Muscle layer of colon (tissue), 2 donors: Measurements from ENCODE around the gene RCOR1.
"Not testable (repeated sequence)": the region's sequence is repeated elsewhere in the genome, so short reads cannot be mapped to it uniquely, and the experiment has no call there.

Experiments used
- H3K27ac ChIP-seq: one replicate; pipeline ENCODE4 v1.7.0; 2013; ENCODE audit warnings: low read depth, mild to moderate bottlenecking, low read length, moderate library complexity
- H3K27me3 ChIP-seq, 2 donors: one replicate each; pipeline ENCODE4 v1.7.0; 2013; ENCODE audit warnings: low read length in 2 of 2, mild to moderate bottlenecking in 2 of 2; ENCODE audit not compliant: insufficient read depth in 2 of 2, control insufficient read depth in 1 of 2
- H3K36me3 ChIP-seq: one replicate; pipeline ENCODE4 v1.7.0; 2013; ENCODE audit warnings: mild to moderate bottlenecking, low read length; ENCODE audit not compliant: insufficient read depth
- H3K4me1 ChIP-seq: one replicate; pipeline ENCODE4 v1.7.0; 2013; ENCODE audit warnings: mild to moderate bottlenecking, low read length; ENCODE audit not compliant: insufficient read depth
- H3K4me3 ChIP-seq, 2 donors: one replicate each; pipeline ENCODE4 v1.7.0; 2013; ENCODE audit warnings: low read length in 2 of 2, low read depth in 1 of 2, mild to moderate bottlenecking in 1 of 2, moderate library complexity in 1 of 2
- H3K9ac ChIP-seq: one replicate; pipeline ENCODE4 v1.7.0; 2013; ENCODE audit warnings: low read length
- H3K9me3 ChIP-seq: one replicate; pipeline ENCODE4 v1.7.0; 2013; ENCODE audit warnings: mild to moderate bottlenecking, low read length
- donor health status: abdominal sarcoma.
- donor health status: Adenocarcinoma of cecum.

The RCOR1 gene

DNA sequence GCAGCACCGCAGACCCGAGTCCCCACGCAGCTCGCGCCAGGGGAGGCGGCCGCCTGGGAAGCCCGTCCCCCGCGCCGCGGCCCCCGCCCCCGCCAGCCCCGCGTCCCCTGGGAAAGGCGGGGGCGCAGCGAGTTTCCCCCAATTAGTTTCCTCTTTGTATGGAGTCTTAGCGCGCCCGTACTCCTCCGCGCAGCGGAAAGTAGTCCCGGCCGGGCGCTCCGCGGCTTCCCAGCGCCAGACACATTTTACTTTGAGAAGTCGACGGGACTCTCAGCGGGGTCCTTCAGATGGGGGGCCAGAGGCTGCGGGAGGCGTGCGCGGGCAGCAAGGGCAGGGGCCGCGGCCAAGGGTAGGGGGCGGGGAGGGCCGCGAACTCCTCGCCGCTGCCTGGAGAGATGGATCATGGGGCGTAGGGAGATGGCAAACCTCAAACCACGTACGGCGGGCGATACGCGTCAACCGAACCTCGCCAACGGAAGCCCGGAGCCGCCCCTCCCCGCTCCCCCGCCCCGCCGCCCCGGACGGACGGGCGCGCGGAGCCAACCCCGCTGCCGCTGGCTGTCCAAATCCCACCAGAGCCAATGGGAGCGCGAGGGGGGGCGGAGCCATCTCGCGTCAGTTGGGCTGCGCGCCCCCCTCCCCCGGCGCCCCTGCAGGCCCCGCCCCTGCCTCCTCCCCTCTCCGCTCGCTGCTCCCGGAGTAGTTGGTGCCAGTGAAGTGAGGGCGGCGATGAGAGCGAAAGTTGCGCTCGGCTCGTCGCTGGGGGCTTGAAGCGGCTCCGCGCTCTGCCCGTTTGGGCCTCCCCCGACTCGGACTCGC is at the start of gene RCOR1:
Gene RCOR1 (plus strand): TSS at position 706 of the 819 bp plus-strand sequence. CDS start 238 bp downstream, outside the sequence.
- H3K4me3 ChIP-seq: peak within 1 kb of the TSS; percentile 65 to 88
- H3K36me3 ChIP-seq: no peaks in the 10 kb centered on the region
- H3K9ac ChIP-seq: peak within 1 kb of the TSS; percentile 57
- no peaks in the 10 kb centered on the region for H3K9me3 ChIP-seq
- peak within 1 kb of the TSS; percentile 99 for H3K27ac ChIP-seq
- H3K27me3 ChIP-seq: no peaks in the 10 kb centered on the region
- peaks cover 25% of the 10 kb centered on the region for H3K4me1 ChIP-seq

DNA sequence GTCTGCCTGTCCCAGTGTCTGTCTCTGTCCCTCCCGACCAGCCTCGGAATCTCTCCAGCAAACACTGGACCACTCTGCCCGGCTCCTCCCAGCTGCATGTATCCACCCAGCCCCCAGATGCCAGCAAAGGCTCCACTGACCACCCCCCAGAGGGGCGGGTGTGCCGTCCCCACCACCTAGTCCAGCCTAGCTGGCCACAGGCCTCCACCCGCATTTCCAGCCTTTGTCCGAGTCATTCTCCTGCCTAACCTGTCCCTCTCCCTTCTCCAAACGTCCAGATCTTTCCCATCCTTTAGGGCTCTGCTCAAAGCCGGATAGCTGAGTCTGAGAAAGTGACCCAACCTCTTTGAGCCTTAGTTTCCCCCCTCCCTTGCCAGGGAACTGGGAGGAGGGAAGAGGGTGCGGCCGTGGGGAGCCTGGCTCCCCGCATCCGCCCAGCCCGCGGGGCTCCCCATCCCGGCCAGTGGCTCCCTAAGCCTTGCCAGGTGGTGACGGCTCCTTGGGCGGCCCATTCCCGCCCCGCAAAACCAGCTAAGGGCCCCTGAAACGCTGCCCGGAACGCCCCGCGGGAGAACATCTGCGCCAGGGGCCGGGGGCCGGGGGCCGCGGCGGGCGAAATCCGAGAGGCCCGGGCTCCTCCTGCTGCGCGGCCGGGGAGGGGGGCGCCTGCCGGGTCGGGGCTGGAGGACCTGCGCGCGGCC is 48.3 kb upstream of the RCOR1 start:
- peaks cover 4 to 35% of the 10 kb centered on the region in 2 donors for H3K27me3 ChIP-seq
- H3K9ac ChIP-seq: no peak overlapping the region
- H3K36me3 ChIP-seq: no peaks in the 10 kb centered on the region
- no peak overlapping the region for H3K27ac ChIP-seq
- H3K4me1 ChIP-seq: no peaks in the 10 kb centered on the region
- no peak overlapping the region for H3K4me3 ChIP-seq
- no peaks in the 10 kb centered on the region for H3K9me3 ChIP-seq

DNA sequence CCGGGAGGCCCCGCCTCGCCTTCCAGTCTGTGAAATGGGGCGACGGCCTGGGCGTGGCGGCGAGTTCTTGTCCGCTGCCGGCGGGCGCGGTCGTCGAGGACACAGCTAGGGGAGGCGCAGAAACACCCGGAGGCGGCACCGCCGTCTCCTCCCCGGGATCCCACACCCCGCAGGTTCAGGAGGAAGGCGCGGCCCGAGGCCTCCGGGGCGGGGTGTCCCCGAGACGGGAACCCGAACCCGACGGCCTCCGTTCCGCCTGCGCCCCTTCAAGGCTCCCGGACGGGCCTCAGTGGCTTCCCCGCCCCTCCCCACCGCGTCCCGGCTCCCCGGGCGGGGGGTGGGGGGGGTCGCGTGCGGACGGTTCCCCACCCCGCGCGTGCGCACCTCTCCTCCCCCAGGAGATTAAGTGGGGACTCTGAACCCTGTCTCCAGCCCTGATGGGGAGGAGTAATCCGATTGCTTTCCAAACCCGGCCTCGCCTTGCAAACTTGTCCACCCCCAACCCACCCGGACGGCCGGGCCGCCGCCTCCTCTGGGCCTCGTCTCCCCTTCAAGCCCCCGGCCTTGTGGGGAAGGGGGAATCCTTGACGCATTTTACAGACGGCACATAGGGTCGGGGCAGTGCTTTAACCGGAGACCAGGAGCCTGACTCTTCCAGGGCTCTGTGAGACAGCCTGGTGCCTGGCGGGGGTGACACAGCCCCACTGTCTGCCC is 47.5 kb upstream of the RCOR1 start:
- peaks cover 4 to 32% of the 10 kb centered on the region in 2 donors for H3K27me3 ChIP-seq
- H3K9me3 ChIP-seq: no peaks in the 10 kb centered on the region
- H3K36me3 ChIP-seq: no peaks in the 10 kb centered on the region
- H3K9ac ChIP-seq: no peak overlapping the region
- no peaks in the 10 kb centered on the region for H3K4me1 ChIP-seq
- H3K4me3 ChIP-seq: no peak overlapping the region
- H3K27ac ChIP-seq: no peak overlapping the region

DNA sequence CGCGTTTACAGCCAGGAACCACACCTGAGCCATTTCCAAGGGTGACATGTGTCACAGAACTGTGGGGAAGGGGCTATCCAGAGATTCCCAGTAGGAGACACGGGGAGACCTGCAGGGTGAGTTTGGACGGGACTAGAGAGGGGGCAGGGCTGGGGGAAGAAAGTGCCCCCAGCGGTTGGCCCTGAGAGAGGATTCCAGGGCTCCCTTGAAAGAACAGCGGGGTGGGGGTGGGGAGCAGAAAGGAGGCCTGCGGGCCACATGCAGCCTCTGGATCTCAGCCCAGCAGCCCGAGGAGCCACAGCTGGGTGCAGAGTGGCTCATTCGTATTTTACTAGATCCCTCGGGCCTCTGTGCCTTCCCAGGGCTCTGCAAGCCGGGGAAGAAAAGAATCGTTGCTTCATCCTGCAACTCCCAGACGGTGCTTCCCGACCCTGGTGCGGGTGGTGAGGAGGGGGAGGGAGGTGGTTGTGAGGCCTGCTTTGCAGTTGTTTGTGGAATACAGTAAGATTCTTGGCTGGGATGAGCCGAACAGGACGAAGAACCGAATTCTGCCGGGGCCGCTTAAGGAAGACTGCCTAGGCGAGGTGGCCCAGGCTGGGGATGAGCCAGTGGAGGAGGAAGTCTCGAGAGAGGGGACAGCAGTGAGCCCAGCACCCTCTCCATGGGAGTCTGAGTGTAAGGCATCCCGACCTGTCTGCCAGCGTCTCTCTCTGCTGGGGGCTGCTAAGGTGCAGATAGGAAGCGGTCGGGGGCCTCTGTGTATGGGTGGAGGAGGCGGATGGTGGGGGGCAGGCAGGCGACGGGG is 46.8 kb upstream of the RCOR1 start:
- Histone ChIP-seq H3K27me3 (peaks cover 4 to 28% of the 10 kb centered on the region in 2 donors), H3K4me1 (no peaks in the 10 kb centered on the region), H3K4me3 (no peak overlapping the region), H3K9ac (no peak overlapping the region), H3K27ac (no peak overlapping the region), H3K36me3 (no peaks in the 10 kb centered on the region), H3K9me3 (no peaks in the 10 kb centered on the region)

DNA sequence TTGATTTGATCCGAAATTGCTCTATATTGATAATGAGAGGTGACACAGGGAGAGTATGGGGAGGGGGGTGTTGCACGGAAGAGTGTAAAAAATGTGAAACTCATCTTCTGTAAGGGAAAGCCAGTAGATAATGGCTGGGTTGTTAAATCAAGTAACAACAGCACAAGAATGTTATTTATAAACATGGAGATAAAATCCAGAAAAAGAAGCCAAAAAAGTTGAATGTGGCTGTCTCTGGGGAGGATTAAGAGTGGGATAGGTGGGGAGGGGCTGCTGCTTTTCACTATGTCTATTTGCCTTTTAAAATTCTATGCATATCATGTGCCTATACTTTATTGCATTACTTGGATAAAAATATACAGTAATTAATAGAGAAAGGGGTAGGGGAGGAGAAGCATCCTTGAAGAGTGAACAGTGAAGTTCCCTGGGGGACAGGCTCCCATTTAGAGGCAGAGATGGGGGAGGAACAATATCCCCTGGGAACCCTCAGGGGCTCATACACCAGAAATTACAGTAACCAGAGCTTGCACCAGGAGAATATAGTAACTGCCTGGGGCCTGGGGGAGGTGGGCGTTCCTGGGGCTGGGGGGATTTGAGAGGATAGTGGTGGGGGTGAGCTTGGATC is 43.7 kb upstream of the RCOR1 start:
- Histone ChIP-seq H3K27me3 (peaks cover 4 to 22% of the 10 kb centered on the region in 2 donors), H3K4me3 (no peak overlapping the region), H3K9me3 (no peaks in the 10 kb centered on the region), H3K4me1 (no peaks in the 10 kb centered on the region), H3K36me3 (no peaks in the 10 kb centered on the region), H3K9ac (no peak overlapping the region), H3K27ac (no peak overlapping the region)

DNA sequence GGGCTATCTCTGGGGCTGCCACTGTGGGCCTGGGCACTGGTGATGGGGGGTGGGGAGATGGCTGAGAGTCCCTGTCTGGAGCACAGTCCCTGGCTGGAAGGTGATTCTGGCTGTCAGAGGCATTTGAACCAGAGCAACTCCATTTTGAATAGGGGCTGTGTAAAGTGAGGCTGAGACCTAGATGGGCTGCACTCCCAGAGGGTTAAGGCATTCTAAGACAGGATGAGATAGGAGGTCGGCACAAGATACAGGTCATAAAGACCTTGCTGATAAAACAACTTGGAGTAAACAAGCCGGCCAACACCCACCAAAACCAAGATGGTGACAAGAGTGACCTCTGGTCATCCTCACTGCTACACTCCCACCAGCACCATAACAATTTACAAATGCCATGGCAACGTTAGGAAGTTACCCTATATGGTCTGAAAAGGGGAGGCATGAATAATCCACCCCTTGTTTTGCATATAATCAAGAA is 41.5 kb upstream of the RCOR1 start:
- not testable (repeated sequence) for H3K27ac ChIP-seq, H3K4me1 ChIP-seq, H3K4me3 ChIP-seq, H3K36me3 ChIP-seq, H3K27me3 ChIP-seq, H3K9ac ChIP-seq, H3K9me3 ChIP-seq

DNA sequence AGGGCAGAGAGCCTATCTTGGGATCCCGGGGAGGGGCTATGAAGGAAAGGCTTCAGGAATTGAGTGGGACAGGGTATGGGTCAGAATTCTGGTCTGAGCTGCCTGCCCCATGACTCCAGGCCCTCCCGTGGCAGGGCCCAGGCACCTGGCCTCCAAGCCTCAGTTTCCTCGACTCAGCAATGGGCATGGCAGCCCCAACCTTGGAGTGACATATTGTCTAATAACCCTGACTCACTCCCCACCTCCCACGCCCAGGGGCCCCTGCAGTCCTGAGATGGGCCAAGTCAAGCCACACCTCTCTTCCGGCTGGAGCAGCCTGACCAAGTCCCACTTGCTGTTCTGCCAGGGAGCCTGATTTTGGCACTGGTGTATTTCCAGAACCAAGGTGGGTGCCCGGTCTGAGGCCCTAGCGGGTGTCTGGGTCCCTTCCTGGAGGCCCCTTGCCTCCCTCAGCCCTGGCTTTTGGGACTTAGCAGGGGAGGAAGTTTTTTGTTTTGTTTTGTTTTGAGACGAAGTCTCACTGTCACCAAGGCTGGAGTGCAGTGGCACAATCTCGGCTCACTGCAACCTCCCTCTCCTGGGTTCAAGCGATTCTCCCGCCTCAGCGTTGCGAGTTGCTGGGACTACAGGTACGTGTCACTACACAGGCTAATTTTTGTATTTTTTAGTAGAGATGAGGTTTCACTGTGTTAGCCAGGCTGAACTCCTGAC is 40.3 kb upstream of the RCOR1 start:
- Histone ChIP-seq H3K4me3 (no peak overlapping the region), H3K4me1 (no peaks in the 10 kb centered on the region), H3K36me3 (no peaks in the 10 kb centered on the region), H3K27me3 (no peaks in the 10 kb centered on the region), H3K9ac (no peak overlapping the region), H3K27ac (no peak overlapping the region), H3K9me3 (no peaks in the 10 kb centered on the region)

DNA sequence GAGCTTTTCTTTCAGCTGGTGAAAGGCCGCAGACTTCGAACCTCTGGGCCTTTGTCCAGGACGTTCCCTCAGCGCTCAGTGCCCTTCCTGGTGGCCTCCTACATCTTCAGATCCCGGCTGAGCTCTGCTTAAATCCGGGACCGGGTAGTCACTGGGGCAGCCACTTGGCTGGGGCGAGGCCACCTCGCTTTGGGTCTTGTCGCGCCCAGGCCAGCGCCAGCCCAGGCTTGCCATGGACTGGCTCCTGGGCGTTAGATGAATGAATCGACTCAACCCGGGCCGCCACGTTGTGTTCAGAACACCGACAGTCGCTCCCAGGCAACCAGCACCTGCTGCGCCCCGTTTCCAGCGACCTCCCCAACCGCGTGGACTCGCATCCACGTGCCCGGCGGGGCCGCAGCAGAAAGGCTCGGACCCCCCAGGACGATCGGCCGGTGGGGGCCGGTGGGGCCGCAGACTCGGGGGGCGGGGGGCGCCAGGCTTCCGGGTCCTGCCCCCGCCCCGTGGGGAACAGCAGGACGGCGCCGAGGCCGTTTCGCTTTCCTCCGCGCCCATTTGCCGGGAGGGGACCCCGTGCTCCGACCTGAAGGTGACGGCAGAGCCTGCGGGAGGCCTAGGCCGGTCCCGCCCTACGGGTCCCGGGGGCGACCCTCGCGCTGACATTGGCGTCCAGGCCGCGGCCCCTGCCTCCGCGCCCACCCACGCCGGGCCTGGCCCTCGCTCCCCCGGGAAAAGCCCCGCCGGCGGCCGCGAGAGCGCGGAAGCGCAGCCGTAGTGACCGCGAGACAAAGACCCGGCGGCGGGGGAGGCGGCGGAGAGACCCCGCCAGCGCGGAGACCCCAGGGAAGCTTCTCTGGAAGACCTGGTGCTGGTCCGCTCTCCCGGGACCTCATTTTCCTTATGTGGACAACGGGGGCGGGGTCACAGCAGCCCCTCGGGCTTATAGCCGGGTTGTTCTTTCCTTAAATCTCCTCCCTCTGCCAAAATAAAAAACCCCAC is 37.3 kb upstream of the RCOR1 start:
- H3K27ac ChIP-seq: no peak overlapping the region
- no peaks in the 10 kb centered on the region for H3K36me3 ChIP-seq
- no peaks in the 10 kb centered on the region for H3K9me3 ChIP-seq
- H3K9ac ChIP-seq: no peak overlapping the region
- no peaks in the 10 kb centered on the region for H3K27me3 ChIP-seq
- H3K4me1 ChIP-seq: no peaks in the 10 kb centered on the region
- H3K4me3 ChIP-seq: peak overlapping the region; percentile 52 to 66

DNA sequence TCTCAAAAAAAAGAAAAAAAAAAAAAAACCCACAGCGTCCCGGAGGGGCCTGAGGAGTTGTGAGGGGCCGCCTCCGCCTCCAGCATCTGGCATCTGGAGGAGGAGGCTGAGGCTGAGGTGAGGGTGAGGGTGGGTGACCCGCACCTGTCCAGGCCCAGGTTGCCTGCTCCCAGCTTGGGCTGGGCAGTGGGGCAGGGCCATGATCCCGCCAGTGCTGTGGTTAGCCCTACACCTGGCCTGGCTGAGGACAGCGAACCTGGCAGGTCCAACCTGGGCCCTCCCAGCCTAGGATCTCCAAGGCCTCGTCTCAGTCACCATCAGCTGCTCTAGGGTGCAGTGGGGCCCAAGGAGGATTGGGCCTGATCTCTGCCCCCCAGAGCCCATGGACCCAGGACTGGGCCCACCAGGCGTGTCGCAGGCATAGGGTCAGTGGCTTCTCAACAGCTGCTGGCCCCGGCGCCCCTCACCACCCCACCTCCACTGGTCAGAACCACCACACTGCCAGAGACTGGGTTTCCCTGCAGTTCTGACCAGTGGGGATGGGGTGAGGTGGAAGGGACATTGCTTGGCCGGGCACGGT is 36.3 kb upstream of the RCOR1 start:
- no peaks in the 10 kb centered on the region for H3K9me3 ChIP-seq
- no peak overlapping the region for H3K9ac ChIP-seq
- H3K27me3 ChIP-seq: no peaks in the 10 kb centered on the region
- H3K4me3 ChIP-seq: no peak overlapping the region
- H3K4me1 ChIP-seq: no peaks in the 10 kb centered on the region
- H3K27ac ChIP-seq: no peak overlapping the region
- no peaks in the 10 kb centered on the region for H3K36me3 ChIP-seq
